Skeletal muscle tissue (tissue), 4 donors: ENCODE data around the gene TUSC1. TPM values are rescaled to one million over a fixed set of nuclear protein-coding genes. Genes with fewer than 3 reads are reported as not detected.

Experiments
- H3K27ac ChIP-seq: one replicate; pipeline ENCODE4 v1.7.0; 2013; ENCODE audit warnings: mild to moderate bottlenecking, low read depth, low read length, inconsistent platforms
- H3K27me3 ChIP-seq, 3 donors: one replicate each; pipeline ENCODE4 v1.7.0; 2013; ENCODE audit warnings: low read length in 3 of 3; ENCODE audit not compliant: control insufficient read depth in 3 of 3, insufficient read depth in 3 of 3
- H3K36me3 ChIP-seq, 3 donors: one replicate each; pipeline ENCODE4 v1.7.0; 2013; ENCODE audit warnings: low read length in 3 of 3; ENCODE audit not compliant: control insufficient read depth in 3 of 3, insufficient read depth in 3 of 3
- H3K4me1 ChIP-seq, 3 donors: one replicate each; pipeline ENCODE4 v1.7.0; 2013; ENCODE audit warnings: low read length in 3 of 3, mild to moderate bottlenecking in 3 of 3; ENCODE audit not compliant: control insufficient read depth in 3 of 3, insufficient read depth in 3 of 3
- H3K4me3 ChIP-seq, 3 donors: one replicate each; pipeline ENCODE4 v1.7.0; 2013; ENCODE audit warnings: low read length in 3 of 3
- H3K9ac ChIP-seq, 3 donors: one replicate each; pipeline ENCODE4 v1.7.0; 2013; ENCODE audit warnings: low read length in 3 of 3, mild to moderate bottlenecking in 3 of 3, moderate library complexity in 2 of 3, low read depth in 1 of 3
- H3K9me3 ChIP-seq, 3 donors: one replicate each; pipeline ENCODE4 v1.7.0; 2013; ENCODE audit warnings: low read length in 3 of 3; ENCODE audit not compliant: control insufficient read depth in 3 of 3
- total RNA-seq: library from RNA; depleted of rRNA; stranded (reverse); fragments of >200 nt; gene quantifications from one replicate; pipeline ENCODE4 v1.2.3, GENCODE V29; 2014
- donor health status: Osteomylitis.

The TUSC1 gene
- total RNA-seq, 1 donor from 2014 or later = 9.9 TPM

DNA sequence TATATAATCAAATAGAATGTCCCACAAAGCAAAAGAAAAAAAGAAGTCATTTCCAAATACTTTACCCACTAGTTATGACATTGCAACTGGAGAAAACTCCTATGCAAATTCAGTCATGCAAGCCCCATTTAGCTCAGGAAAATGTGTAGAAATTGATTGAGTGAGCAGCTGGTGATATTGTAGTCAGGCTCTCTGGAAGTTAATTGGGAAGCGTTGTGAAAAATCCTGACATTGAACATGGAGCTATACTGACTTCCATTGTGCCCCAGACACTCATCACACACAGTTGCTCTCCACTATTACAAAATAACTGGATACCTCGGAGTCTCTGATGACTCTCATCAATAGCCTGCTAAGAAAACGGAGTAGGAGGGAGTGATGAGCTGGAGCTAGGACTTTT is 49.0 kb downstream of the TUSC1 start:
- Histone ChIP-seq H3K4me3 (no peak overlapping the region), H3K4me1 (no peaks in the 10 kb centered on the region), H3K9ac (no peak overlapping the region), H3K36me3 (no peaks in the 10 kb centered on the region), H3K9me3 (no peaks in the 10 kb centered on the region), H3K27ac (no peak overlapping the region), H3K27me3 (no peaks in the 10 kb centered on the region)
